K562 (cell line): ENCODE results near the gene HSPB1. TPM values are rescaled to one million over a fixed set of nuclear protein-coding genes. Genes with fewer than 3 reads are reported as not detected.
A peak's percentile ranks its signal among the peaks of the same experiment; 100 is the strongest.

Experiments used
- ARNT ChIP-seq, 2 experiments: fragments of 450-650 bp; IDR thresholded peaks; 2 replicates each; pipeline ENCODE4 v1.6.1; 2016; ENCODE audit warnings: mild to moderate bottlenecking in 1 of 2
- ATF4 ChIP-seq: fragments of 450-650 bp; formaldehyde crosslinking; IDR thresholded peaks from 2 replicates; pipeline ENCODE4 v1.4.0; 2022; ENCODE audit warnings: mild to moderate bottlenecking, moderate library complexity
- BCLAF1 ChIP-seq, 2 experiments: fragments of 450-650 bp in 1 of 2; IDR thresholded peaks; 2 replicates each; pipeline ENCODE4 v1.6.1; 2011 to 2017; ENCODE audit warnings: low read depth in 2 of 2, antibody characterized with exemption in 1 of 2, borderline replicate concordance in 1 of 2, low read length in 1 of 2, mild to moderate bottlenecking in 1 of 2, mixed read lengths in 1 of 2; ENCODE audit not compliant: control insufficient read depth in 1 of 2
- DACH1 ChIP-seq: fragments of 450-650 bp; IDR thresholded peaks from 2 replicates; pipeline ENCODE4 v1.6.1; 2018; ENCODE audit not compliant: partially characterized antibody
- E2F1 ChIP-seq: sonication (generic); formaldehyde crosslinking; IDR thresholded peaks from 2 replicates; pipeline ENCODE4 v1.8.1; 2023; ENCODE audit warnings: mild to moderate bottlenecking, missing genetic modification reagents, moderate library complexity
- HIVEP1 ChIP-seq: fragments of 250-450 bp; sonication (Bioruptor Pico); IDR thresholded peaks from 2 replicates; pipeline ENCODE4 v1.4.0; 2020; ENCODE audit warnings: mild to moderate bottlenecking
- ILF3 ChIP-seq: fragments of 450-650 bp; IDR thresholded peaks from 2 replicates; pipeline ENCODE4 v1.6.1; 2018; ENCODE audit warnings: antibody characterized with exemption, mild to moderate bottlenecking, moderate library complexity, borderline replicate concordance
- IRF2 ChIP-seq: sonication (generic); formaldehyde crosslinking; IDR thresholded peaks from 2 replicates; pipeline ENCODE4 v1.8.1; 2022; ENCODE audit warnings: mild to moderate bottlenecking, missing genetic modification reagents
- JUN ChIP-seq, 2 experiments: sonication (generic) in 1 of 2; formaldehyde crosslinking in 1 of 2; IDR thresholded peaks; 2 replicates each; pipeline versions ENCODE4 v1.6.1 to v1.8.0; 2012 to 2022; ENCODE audit warnings: borderline replicate concordance in 2 of 2, mild to moderate bottlenecking in 2 of 2, improper control_type of control experiment in 1 of 2, low read depth in 1 of 2, low read length in 1 of 2, missing genetic modification reagents in 1 of 2
- MBD1 ChIP-seq: fragments of 250-450 bp; sonication (Bioruptor Pico); IDR thresholded peaks from 2 replicates; pipeline ENCODE4 v1.8.0; 2022; ENCODE audit warnings: inconsistent platforms
- NBN ChIP-seq: fragments of 450-650 bp; IDR thresholded peaks from 2 replicates; pipeline ENCODE4 v1.6.1; 2016; ENCODE audit warnings: low read depth, mild to moderate bottlenecking
- NCOA1 ChIP-seq: fragments of 450-650 bp; IDR thresholded peaks from 2 replicates; pipeline ENCODE4 v1.6.1; 2016; ENCODE audit warnings: low read depth
- NEUROD1 ChIP-seq: fragments of 150-350 bp; IDR thresholded peaks from 2 replicates; pipeline ENCODE4 v1.6.1; 2014; ENCODE audit warnings: borderline replicate concordance, low read length, low read depth; ENCODE audit not compliant: partially characterized antibody
- PCBP1 ChIP-seq: fragments of 200-400 bp; formaldehyde crosslinking; IDR thresholded peaks from 2 replicates; pipeline ENCODE4 v1.6.1; 2018; ENCODE audit warnings: mild to moderate bottlenecking, low read depth, low read length; ENCODE audit not compliant: poor library complexity, severe bottlenecking
- POLR2B ChIP-seq: fragments of 450-650 bp; IDR thresholded peaks from 2 replicates; pipeline ENCODE4 v1.6.1; 2018; ENCODE audit warnings: low read depth; ENCODE audit not compliant: partially characterized antibody
- POLR3G ChIP-seq: IDR thresholded peaks from 2 replicates; pipeline ENCODE4 v1.6.1; 2011; ENCODE audit not compliant: insufficient read length, insufficient replicate concordance; ENCODE audit errors: extremely low read depth
- PREB ChIP-seq: sonication (generic); formaldehyde crosslinking; IDR thresholded peaks from 2 replicates; pipeline ENCODE4 v1.8.1; 2023; ENCODE audit warnings: mild to moderate bottlenecking, missing genetic modification reagents
- TAF7 ChIP-seq: fragments of 450-650 bp; IDR thresholded peaks from 2 replicates; pipeline ENCODE4 v1.6.1; 2016; ENCODE audit warnings: missing genetic modification characterization, missing compliant biosample characterization
- ZFP30 ChIP-seq: fragments of 250-450 bp; sonication (Bioruptor Pico); IDR thresholded peaks from 2 replicates; pipeline ENCODE4 v1.8.0; 2022; ENCODE audit warnings: moderate library complexity, mild to moderate bottlenecking, inconsistent platforms, borderline replicate concordance
- polyA plus RNA-seq, 8 experiments: library from polyadenylated mRNA; depleted of rRNA in 4 of 8; stranded (reverse) in 5 of 8; unstranded in 3 of 8; fragments of >200 nt; fragmentation: Nextera tagmentation in 2 of 8; fragmentation: Illumina TruSeq in 1 of 8; extraction: Ambion mirVana in 2 of 8; extraction: Trizol in 1 of 8; gene quantifications; 2 replicates each; pipeline versions ENCODE4 v1.2.1 to v1.2.3, GENCODE V29; 2011 to 2014; ENCODE audit warnings: inconsistent platforms in 1 of 8, missing spikeins in 1 of 8
- total RNA-seq, 7 experiments: library from RNA; depleted of rRNA in 6 of 7; stranded (reverse); fragments of >200 nt in 6 of 7; fragmentation: Illumina TruSeq in 2 of 7; extraction: Trizol in 2 of 7; gene quantifications; 2 replicates each; pipeline versions ENCODE4 v1.2.1 to v1.2.3, GENCODE V29; 2011 to 2021; ENCODE audit warnings: low replicate concordance in 1 of 7

The HSPB1 gene
- total and polyA plus RNA-seq, 9 of the 15 experiments (the other 6 are each of a cell fraction or from before 2014, with no cell fraction given), result 27.1 to 522 (median 138) TPM

GRCh38 chr7:76294344-76295024, 8.0 kb upstream of the HSPB1 start (continued):
- no peak for TF ChIP-seq MBD1 (CRISPR knock-in tag)
- TF ChIP-seq POLR2B, result no peak
- no peak for TF ChIP-seq BCLAF1 (IDR thresholded peaks at IDR 0.05; ENCODE audit: borderline replicate concordance in 1 of 2, control insufficient read depth in 1 of 2, low read depth in 2 of 2, low read length in 1 of 2)
- TF ChIP-seq PREB (CRISPR knock-in tag), result 0 out of 2 replicates have a peak, but pooled peaks have one; percentile 80
- no peak for TF ChIP-seq NBN
- no peak for TF ChIP-seq POLR3G
- TF ChIP-seq IRF2, result no peak
- no peak for TF ChIP-seq HIVEP1 (CRISPR knock-in tag)
- TF ChIP-seq ATF4, result no peak
- no peak for TF ChIP-seq PCBP1
- no peak for TF ChIP-seq NCOA1
- TF ChIP-seq JUN (IDR thresholded peaks at IDR 0.05; ENCODE audit: borderline replicate concordance, low read depth, low read length), result 0 out of 2 replicates have a peak, but pooled peaks have one; percentile 44
- no peak for TF ChIP-seq JUN (CRISPR knock-in tag; IDR thresholded peaks at IDR 0.05; ENCODE audit: borderline replicate concordance)
- TF ChIP-seq ARNT (IDR thresholded peaks at IDR 0.05), result no peak
- TF ChIP-seq NEUROD1, result peak; percentile 38
- TF ChIP-seq ILF3, result no peak
- no peak for TF ChIP-seq E2F1
- no peak for TF ChIP-seq TAF7 (tag)
- TF ChIP-seq ZFP30 (CRISPR knock-in tag), result no peak
- TF ChIP-seq DACH1, result peak; percentile 52
